ENCODE results near the gene IGSF21. TPM values are rescaled to one million over a fixed set of nuclear protein-coding genes. Genes with fewer than 3 reads are reported as not detected.
A peak's percentile ranks its signal among the peaks of the same experiment; 100 is the strongest.

The IGSF21 gene
- total and polyA plus RNA-seq, 4 donors, result 0.31 to 1.5 (median 0.88) TPM

GRCh38 chr1:18126616-18127015 is 19.0 kb downstream of the IGSF21 start (continued):
- TF ChIP-seq REST (IDR thresholded peaks at IDR 0.05), result no peak

- TF ChIP-seq JUND (IDR thresholded peaks at IDR 0.05), result peak; percentile 56 to 88
- no peak for TF ChIP-seq TAF1 (conservative IDR thresholded peaks at IDR 0.05)
- TF ChIP-seq HNF4A (conservative IDR thresholded peaks at IDR 0.05), result peak; percentile 97 to 98
- TF ChIP-seq MAX (IDR thresholded peaks at IDR 0.05), result peak; percentile 82
- peak; percentile 97 for TF ChIP-seq SP1 (IDR thresholded peaks at IDR 0.05)
- TF ChIP-seq HNF4G (IDR thresholded peaks at IDR 0.05), result peak; percentile 88
- TF ChIP-seq FOXA1 (IDR thresholded peaks at IDR 0.05), result peak; percentile 28
- TF ChIP-seq ATF3 (IDR thresholded peaks at IDR 0.05), result peak; percentile 97
- TF ChIP-seq RXRA (IDR thresholded peaks at IDR 0.05), result peak; percentile 80 to 92
- TF ChIP-seq NR2F2 (IDR thresholded peaks at IDR 0.05), result peak; percentile 31
- peak; percentile 78 for TF ChIP-seq REST (IDR thresholded peaks at IDR 0.05)
- TF ChIP-seq GABPA (IDR thresholded peaks at IDR 0.05 in 1 of 2, conservative IDR thresholded peaks at IDR 0.05 in 1 of 2), result peak in 1 of 2 donors; percentile 44
- TF ChIP-seq ZBTB33 (IDR thresholded peaks at IDR 0.05), result no peak
- peak; percentile 28 to 35 for TF ChIP-seq RAD21 (IDR thresholded peaks at IDR 0.05)
- peak; percentile 41 for TF ChIP-seq FOXA2 (IDR thresholded peaks at IDR 0.05)
- no peak for TF ChIP-seq CTCF (IDR thresholded peaks at IDR 0.05; ENCODE audit: low read depth, low read length, missing input control)
- peak; percentile 79 for TF ChIP-seq YY1 (IDR thresholded peaks at IDR 0.05)
- peak in 1 of 2 donors; percentile 61 for TF ChIP-seq EGR1 (IDR thresholded peaks at IDR 0.05; ENCODE audit: low read depth in 2 of 2)
- peak; percentile 53 for DNase-seq (ENCODE audit: low spot score)
- H3K4me1 ChIP-seq (ENCODE audit: control insufficient read depth in 4 of 4, insufficient read depth in 4 of 4, low read length in 3 of 4), result peaks cover 7 to 16% (median 12%) of the 10 kb centered on the region in 4 donors
- 27% methylated on average over 4 of the region's 4 CpGs for WGBS
- no peaks in the 10 kb centered on the region for H3K9me3 ChIP-seq (ENCODE audit: control insufficient read depth in 4 of 4, low read length in 3 of 4)
- H3K27me3 ChIP-seq (ENCODE audit: control insufficient read depth in 4 of 4, insufficient read depth in 4 of 4, low read length in 3 of 4), result no peaks in the 10 kb centered on the region
- H3K36me3 ChIP-seq (ENCODE audit: control insufficient read depth in 4 of 4, insufficient read depth in 3 of 4, low read depth in 1 of 4, low read length in 3 of 4), result no peaks in the 10 kb centered on the region
- no peak overlapping the region for H3K9ac ChIP-seq (ENCODE audit: low read depth in 1 of 2, low read length in 2 of 2)
- peak overlapping the region; percentile 47 to 64 for H3K27ac ChIP-seq (ENCODE audit: low read depth in 1 of 2, low read length in 2 of 2)
- no peak overlapping the region for H3K4me3 ChIP-seq (ENCODE audit: low read depth in 1 of 3, low read length in 3 of 3)
Observed at GRCh38 chr1:18128298-18128697, 20.7 kb downstream of the IGSF21 start.

Data from liver (tissue), 9 donors.